Tibial artery (tissue), 4 donors: ENCODE results near the gene FOXD1.

Experiments used
- DNase-seq, 2 donors: peaks; one replicate each; pipeline ENCODE4 v3.0.0-alpha.2; 2019
- H3K27ac ChIP-seq, 2 donors: fragments of 200-600 bp; sonication (generic) in 1 of 2; 1 replicate in 1 of 2; 2 replicates in 1 of 2; pipeline ENCODE4 v1.5.1; 2018 to 2019; ENCODE audit warnings: mild to moderate bottlenecking in 1 of 2
- H3K27me3 ChIP-seq, 2 donors: fragments of 200-600 bp; sonication (generic) in 1 of 2; one replicate each; pipeline versions ENCODE4 v1.5.1 to v1.6.0; 2016 to 2019
- H3K36me3 ChIP-seq, 3 donors: fragments of 200-600 bp; sonication (generic) in 2 of 3; one replicate each; pipeline ENCODE4 v1.5.1; 2016 to 2019; ENCODE audit warnings: mild to moderate bottlenecking in 2 of 3
- H3K4me1 ChIP-seq, 4 donors: fragments of 200-600 bp; sonication (generic) in 2 of 4; 1 replicate in 3 of 4; 2 replicates in 1 of 4; pipeline ENCODE4 v1.5.1; 2016 to 2019
- H3K4me3 ChIP-seq, 2 donors: fragments of 200-600 bp; sonication (generic) in 1 of 2; 1 replicate in 1 of 2; 2 replicates in 1 of 2; pipeline ENCODE4 v1.5.1; 2018 to 2019; ENCODE audit warnings: mild to moderate bottlenecking in 2 of 2
- H3K9me3 ChIP-seq, 3 donors: fragments of 200-600 bp; sonication (generic) in 1 of 3; one replicate each; pipeline ENCODE4 v1.5.1; 2016 to 2019
- intact Hi-C: fragments of 100-400 bp; cut with DNase I; formaldehyde crosslinking; loops from one replicate; pipeline ENCODE4 v1.15.0; 2023; ENCODE audit warnings: low total_unique reads
- TF ChIP-seq, protein P1 (sequence below), 2 experiments: fragments of 200-600 bp in 1 of 2; fragments of 450-650 bp in 1 of 2; IDR thresholded peaks; one replicate each; pipeline ENCODE4 v1.5.1; 2017 to 2019; ENCODE audit warnings: antibody characterized with exemption in 2 of 2, mild to moderate bottlenecking in 1 of 2, moderate library complexity in 1 of 2

FOXD1 gene

DNA sequence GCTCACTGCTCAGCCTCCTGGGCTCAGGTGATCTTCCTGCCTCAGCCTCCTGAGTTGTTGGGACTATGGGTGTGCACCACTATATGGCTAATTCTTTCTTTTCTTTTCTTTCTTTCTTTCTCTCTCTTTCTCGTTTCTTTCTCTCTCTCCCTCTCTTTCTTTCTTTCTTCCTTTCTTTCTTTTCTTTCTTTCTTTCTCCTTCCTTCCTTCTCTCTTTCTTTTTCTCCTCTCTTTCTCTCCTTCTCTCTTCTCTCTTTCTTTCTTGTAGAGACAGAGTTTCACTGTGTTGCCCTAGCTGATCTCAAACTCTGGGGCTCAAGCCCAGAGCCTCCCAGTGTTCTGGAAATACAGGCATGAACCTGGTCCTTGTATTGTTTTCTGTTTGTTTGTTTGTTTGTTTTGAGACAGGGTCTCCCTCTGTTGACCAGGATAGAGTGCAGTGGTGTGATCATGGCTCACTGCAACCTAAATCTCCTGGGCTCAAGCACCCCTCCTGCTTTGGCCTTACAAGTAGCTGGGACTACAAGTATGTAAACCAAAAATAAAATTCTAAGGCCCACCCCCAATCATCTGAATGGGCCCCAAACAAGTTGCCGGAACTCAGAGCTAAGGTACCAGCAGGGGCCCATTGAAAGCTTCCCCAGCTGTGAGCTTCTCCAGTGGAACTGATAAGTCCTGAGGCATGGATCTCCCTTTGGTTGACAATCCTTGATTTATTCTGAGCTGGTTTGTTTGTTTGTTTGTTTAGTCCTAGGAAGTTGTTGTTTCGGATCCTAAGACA, 37.7 kb upstream of the FOXD1 start:
- Histone ChIP-seq H3K27me3 (peaks cover 0 to 4% of the 10 kb centered on the region in 2 donors), H3K27ac (no peak overlapping the region), H3K36me3 (no peaks in the 10 kb centered on the region), H3K4me1 (no peaks in the 10 kb centered on the region), H3K9me3 (no peaks in the 10 kb centered on the region), H3K4me3 (no peak overlapping the region)
- TF ChIP-seq, protein P1, sequence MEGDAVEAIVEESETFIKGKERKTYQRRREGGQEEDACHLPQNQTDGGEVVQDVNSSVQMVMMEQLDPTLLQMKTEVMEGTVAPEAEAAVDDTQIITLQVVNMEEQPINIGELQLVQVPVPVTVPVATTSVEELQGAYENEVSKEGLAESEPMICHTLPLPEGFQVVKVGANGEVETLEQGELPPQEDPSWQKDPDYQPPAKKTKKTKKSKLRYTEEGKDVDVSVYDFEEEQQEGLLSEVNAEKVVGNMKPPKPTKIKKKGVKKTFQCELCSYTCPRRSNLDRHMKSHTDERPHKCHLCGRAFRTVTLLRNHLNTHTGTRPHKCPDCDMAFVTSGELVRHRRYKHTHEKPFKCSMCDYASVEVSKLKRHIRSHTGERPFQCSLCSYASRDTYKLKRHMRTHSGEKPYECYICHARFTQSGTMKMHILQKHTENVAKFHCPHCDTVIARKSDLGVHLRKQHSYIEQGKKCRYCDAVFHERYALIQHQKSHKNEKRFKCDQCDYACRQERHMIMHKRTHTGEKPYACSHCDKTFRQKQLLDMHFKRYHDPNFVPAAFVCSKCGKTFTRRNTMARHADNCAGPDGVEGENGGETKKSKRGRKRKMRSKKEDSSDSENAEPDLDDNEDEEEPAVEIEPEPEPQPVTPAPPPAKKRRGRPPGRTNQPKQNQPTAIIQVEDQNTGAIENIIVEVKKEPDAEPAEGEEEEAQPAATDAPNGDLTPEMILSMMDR (IDR thresholded peaks at IDR 0.05): no peak
- intact Hi-C loops: no loop called here
- no peak for DNase-seq

DNA sequence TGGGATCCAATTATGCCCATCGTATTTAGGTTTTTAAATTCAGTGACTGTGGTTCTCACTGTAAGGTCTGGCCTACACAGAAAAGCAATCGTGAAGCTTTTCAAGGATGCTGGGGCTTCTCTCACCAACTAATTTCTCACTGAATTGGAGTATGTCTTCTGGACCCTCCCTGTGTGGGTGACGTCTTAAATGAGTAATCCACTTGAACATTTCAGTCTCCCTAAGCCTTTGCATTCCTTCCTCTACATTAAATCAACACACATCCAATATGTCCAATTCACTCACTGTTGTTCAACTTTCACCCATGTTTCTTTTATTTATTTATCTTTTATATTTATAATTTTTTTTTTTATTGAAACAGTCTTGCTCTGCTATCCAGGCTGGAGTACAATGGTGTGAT, 37.1 kb upstream of the FOXD1 start:
- Histone ChIP-seq H3K4me3 (no peak overlapping the region), H3K27ac (no peak overlapping the region), H3K9me3 (no peaks in the 10 kb centered on the region), H3K27me3 (peaks cover 0 to 4% of the 10 kb centered on the region in 2 donors), H3K4me1 (no peaks in the 10 kb centered on the region), H3K36me3 (no peaks in the 10 kb centered on the region)
- TF ChIP-seq, protein P1 (IDR thresholded peaks at IDR 0.05): no peak
- intact Hi-C loops: no loop called here
- no peak for DNase-seq

DNA sequence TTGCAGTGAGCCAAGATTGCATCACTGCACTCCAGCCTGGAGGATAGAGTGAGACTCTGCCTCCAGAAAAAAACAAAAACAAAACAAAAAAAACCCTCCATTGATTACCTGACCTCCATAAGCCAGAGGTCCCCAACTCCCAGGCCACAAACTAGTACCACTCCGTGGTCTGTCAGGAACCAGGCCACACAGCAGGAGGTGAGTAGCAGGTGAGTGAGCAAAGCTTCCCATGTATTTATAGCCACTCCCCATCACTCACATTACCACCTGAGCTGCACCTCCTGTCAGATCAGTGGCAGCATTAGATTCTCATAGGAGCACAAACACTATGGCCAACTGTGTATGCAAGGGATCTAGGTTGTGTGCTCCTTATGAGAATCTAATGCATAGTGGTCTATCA, 35.9 kb upstream of the FOXD1 start:
- intact Hi-C loops: no loop called here
- DNase-seq: no peak
- no peak overlapping the region for H3K27ac ChIP-seq
- TF ChIP-seq, protein P1 (IDR thresholded peaks at IDR 0.05): no peak
- H3K4me1 ChIP-seq: no peaks in the 10 kb centered on the region
- peaks cover 0 to 4% of the 10 kb centered on the region in 2 donors for H3K27me3 ChIP-seq
- H3K9me3 ChIP-seq: no peaks in the 10 kb centered on the region
- H3K36me3 ChIP-seq: no peaks in the 10 kb centered on the region
- H3K4me3 ChIP-seq: no peak overlapping the region

DNA sequence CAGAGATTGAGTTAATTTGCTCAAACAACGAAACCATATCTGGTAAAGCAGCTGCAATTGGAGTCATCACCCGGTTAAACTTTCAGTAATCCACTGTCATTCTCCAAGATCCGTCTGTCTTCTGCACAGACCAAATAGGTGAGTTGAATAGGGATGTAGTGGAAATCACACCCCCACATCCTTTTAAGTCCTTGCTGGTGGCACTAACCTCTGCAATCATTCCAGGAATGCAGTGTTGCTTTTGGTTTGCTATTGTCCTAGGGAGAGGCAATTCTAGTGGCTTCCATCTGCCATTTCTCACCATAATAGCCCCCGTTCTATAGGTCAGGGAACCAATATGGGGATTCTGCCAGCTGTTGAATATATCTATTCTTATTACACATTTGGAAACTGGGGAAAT, 35.1 kb upstream of the FOXD1 start:
- DNase-seq: no peak
- TF ChIP-seq, protein P1 (IDR thresholded peaks at IDR 0.05): no peak
- no peak overlapping the region for H3K4me3 ChIP-seq
- intact Hi-C loops: no loop called here
- H3K27ac ChIP-seq: no peak overlapping the region
- no peaks in the 10 kb centered on the region for H3K4me1 ChIP-seq
- no peaks in the 10 kb centered on the region for H3K9me3 ChIP-seq
- H3K36me3 ChIP-seq: no peaks in the 10 kb centered on the region
- peaks cover 0 to 4% of the 10 kb centered on the region in 2 donors for H3K27me3 ChIP-seq

DNA sequence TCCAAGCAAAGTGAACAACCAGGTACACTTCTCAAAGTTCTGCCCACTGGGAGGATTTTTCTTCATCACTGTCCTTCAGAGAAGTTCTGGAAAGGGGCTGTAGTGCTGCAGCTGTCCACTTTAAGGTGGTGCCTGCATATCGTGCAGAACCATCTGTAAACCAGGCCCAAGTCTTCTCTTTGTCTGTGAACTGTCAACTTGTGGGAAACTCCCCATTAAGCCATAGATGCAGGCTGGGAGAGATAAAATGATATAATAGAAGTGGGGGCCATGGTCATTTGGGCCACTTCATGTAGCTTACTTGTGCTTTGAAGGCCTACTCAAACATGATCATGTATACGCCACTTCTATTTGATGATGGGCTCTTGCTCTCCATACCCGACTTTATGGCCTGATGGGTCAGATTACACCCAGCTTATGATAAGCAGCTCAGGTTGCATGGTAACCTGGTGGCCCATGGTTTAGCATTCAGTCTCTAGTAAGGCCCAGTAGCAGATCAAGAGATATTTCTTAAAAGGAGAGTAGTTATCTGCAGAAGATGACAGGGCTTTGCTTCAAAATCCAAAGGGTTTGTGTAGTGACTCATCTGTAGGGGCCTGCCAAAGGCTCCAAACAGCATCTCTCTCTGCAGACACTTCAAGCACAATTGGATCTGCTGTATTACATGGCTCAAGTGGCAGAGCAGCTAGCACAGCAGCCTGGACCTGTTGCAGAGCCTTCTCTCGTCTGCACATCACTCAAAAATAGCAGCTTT, 34.0 kb upstream of the FOXD1 start:
- TF ChIP-seq, protein P1 (IDR thresholded peaks at IDR 0.05): no peak
- peaks cover 0 to 4% of the 10 kb centered on the region in 2 donors for H3K27me3 ChIP-seq
- no peaks in the 10 kb centered on the region for H3K36me3 ChIP-seq
- no peak for DNase-seq
- H3K9me3 ChIP-seq: no peaks in the 10 kb centered on the region
- H3K4me1 ChIP-seq: no peaks in the 10 kb centered on the region
- intact Hi-C loops: no loop called here
- H3K27ac ChIP-seq: no peak overlapping the region
- no peak overlapping the region for H3K4me3 ChIP-seq
